Measurements from ENCODE around the gene MMP23B. TPM values are rescaled to one million over a fixed set of nuclear protein-coding genes. Genes with fewer than 3 reads are reported as not detected.
A peak's percentile ranks its signal among the peaks of the same experiment; 100 is the strongest.
"Not testable (repeated sequence)": the region's sequence is repeated elsewhere in the genome, so short reads cannot be mapped to it uniquely, and the experiment has no call there.

The MMP23B gene
- polyA plus RNA-seq, 3 donors: 0.21 to 1.5 (median 0.24) TPM

- Mint-ChIP-seq H3K36me3 (no peaks in the 10 kb centered on the region), H3K27me3 (ENCODE audit: low read depth in 3 of 3) (peaks cover 8 to 11% (median 10%) of the 10 kb centered on the region in 3 donors), H3K27ac (peak overlapping the region in 1 of 7 donors; percentile 51), H3K9me3 (peaks cover 0 to 1% (median 0%) of the 10 kb centered on the region in 7 donors), H3K4me3 (peak overlapping the region in 1 of 2 donors; percentile 24), H3K4me1 (peaks cover 10% of the 10 kb centered on the region)
- no peaks in the 10 kb centered on the region for H3K9me3 ChIP-seq (replicated peaks in 1 of 2; ENCODE audit: control insufficient read depth in 1 of 2, insufficient read depth in 1 of 2, low read length in 2 of 2)
- H3K4me1 ChIP-seq (ENCODE audit: control insufficient read depth in 1 of 2, insufficient read depth in 2 of 2, low read length in 2 of 2): peaks cover 8 to 16% of the 10 kb centered on the region in 2 donors
- no peaks in the 10 kb centered on the region for H3K79me2 ChIP-seq (ENCODE audit: insufficient read depth, low read length)
- no peak overlapping the region for H3K4me3 ChIP-seq (replicated peaks in 1 of 3; ENCODE audit: low read depth in 2 of 3, low read length in 3 of 3)
- DNase-seq: no peak
- 91% methylated on average over 24 of the region's 24 CpGs for WGBS (ENCODE audit: insufficient coverage)
- intact Hi-C loops (cut with micrococcal nuclease): no loop called here
- H3K36me3 ChIP-seq (replicated peaks in 1 of 2; ENCODE audit: control insufficient read depth in 1 of 2, insufficient read depth in 2 of 2, low read length in 2 of 2): no peaks in the 10 kb centered on the region
- peaks cover 0 to 21% of the 10 kb centered on the region in 2 donors for H3K27me3 ChIP-seq (ENCODE audit: control insufficient read depth in 2 of 2, insufficient read depth in 2 of 2, low read length in 2 of 2)
- no peak overlapping the region for H3K9ac ChIP-seq (ENCODE audit: insufficient read depth, low read length, poor library complexity, severe bottlenecking)
- no peaks in the 10 kb centered on the region for H4K20me1 ChIP-seq (ENCODE audit: insufficient read depth, low read length)
- no peak overlapping the region for H2AFZ ChIP-seq (ENCODE audit: insufficient read depth, low read depth, low read length, poor library complexity, severe bottlenecking)
- no peak for TF ChIP-seq CTCF (IDR thresholded peaks at IDR 0.05)
- no peak overlapping the region for H3K4me2 ChIP-seq (replicated peaks; ENCODE audit: extremely low read depth, low read length, poor library complexity, severe bottlenecking)
- no peak overlapping the region for H3K27ac ChIP-seq (ENCODE audit: low read depth in 1 of 2, low read length in 2 of 2)
Measured at GRCh38 chr1:1593834-1594601, 38.0 kb upstream of the MMP23B start.

GRCh38 chr1:1594602-1595260 lies 37.2 kb upstream of the MMP23B start:
- Mint-ChIP-seq H3K27ac (no peak overlapping the region), H3K27me3 (ENCODE audit: low read depth in 3 of 3) (peaks cover 11 to 14% (median 12%) of the 10 kb centered on the region in 3 donors), H3K4me1 (peaks cover 13% of the 10 kb centered on the region), H3K36me3 (no peaks in the 10 kb centered on the region), H3K4me3 (no peak overlapping the region), H3K9me3 (peaks cover 0 to 2% (median 0%) of the 10 kb centered on the region in 7 donors)
- Histone ChIP-seq H3K4me1 (ENCODE audit: control insufficient read depth in 1 of 2, insufficient read depth in 2 of 2, low read length in 2 of 2) (peaks cover 11 to 22% of the 10 kb centered on the region in 2 donors), H3K4me3 (replicated peaks in 1 of 3; ENCODE audit: low read depth in 2 of 3, low read length in 3 of 3) (no peak overlapping the region), H4K20me1 (ENCODE audit: insufficient read depth, low read length) (no peaks in the 10 kb centered on the region), H3K4me2 (replicated peaks; ENCODE audit: extremely low read depth, low read length, poor library complexity, severe bottlenecking) (no peak overlapping the region), H3K79me2 (ENCODE audit: insufficient read depth, low read length) (no peaks in the 10 kb centered on the region), H2AFZ (ENCODE audit: insufficient read depth, low read depth, low read length, poor library complexity, severe bottlenecking) (no peak overlapping the region), H3K9me3 (replicated peaks in 1 of 2; ENCODE audit: control insufficient read depth in 1 of 2, insufficient read depth in 1 of 2, low read length in 2 of 2) (no peaks in the 10 kb centered on the region), H3K9ac (ENCODE audit: insufficient read depth, low read length, poor library complexity, severe bottlenecking) (no peak overlapping the region), H3K27ac (ENCODE audit: low read depth in 1 of 2, low read length in 2 of 2) (no peak overlapping the region), H3K27me3 (ENCODE audit: control insufficient read depth in 2 of 2, insufficient read depth in 2 of 2, low read length in 2 of 2) (peaks cover 0 to 21% of the 10 kb centered on the region in 2 donors), H3K36me3 (replicated peaks in 1 of 2; ENCODE audit: control insufficient read depth in 1 of 2, insufficient read depth in 2 of 2, low read length in 2 of 2) (no peaks in the 10 kb centered on the region)
- no peak for DNase-seq
- intact Hi-C loops (cut with micrococcal nuclease): no loop called here
- WGBS (ENCODE audit: insufficient coverage): 86% methylated on average over 7 of the region's 10 CpGs
- TF ChIP-seq CTCF (IDR thresholded peaks at IDR 0.05): no peak

- H3K79me2 ChIP-seq (ENCODE audit: insufficient read depth, low read length); H3K9me3 Mint-ChIP-seq; H3K9ac ChIP-seq (ENCODE audit: insufficient read depth, low read length, poor library complexity, severe bottlenecking); H3K27ac Mint-ChIP-seq; H2AFZ ChIP-seq (ENCODE audit: insufficient read depth, low read depth, low read length, poor library complexity, severe bottlenecking); H3K36me3 Mint-ChIP-seq; H4K20me1 ChIP-seq (ENCODE audit: insufficient read depth, low read length); H3K9me3 ChIP-seq (replicated peaks in 1 of 2; ENCODE audit: control insufficient read depth in 1 of 2, insufficient read depth in 1 of 2, low read length in 2 of 2); H3K4me2 ChIP-seq (replicated peaks; ENCODE audit: extremely low read depth, low read length, poor library complexity, severe bottlenecking); DNase-seq; H3K27ac ChIP-seq (ENCODE audit: low read depth in 1 of 2, low read length in 2 of 2); H3K36me3 ChIP-seq (replicated peaks in 1 of 2; ENCODE audit: control insufficient read depth in 1 of 2, insufficient read depth in 2 of 2, low read length in 2 of 2); H3K4me3 Mint-ChIP-seq; H3K4me3 ChIP-seq (replicated peaks in 1 of 3; ENCODE audit: low read depth in 2 of 3, low read length in 3 of 3); intact Hi-C loops (cut with micrococcal nuclease): not testable (repeated sequence)
- Mint-ChIP-seq H3K27me3 (ENCODE audit: low read depth in 3 of 3) (peaks cover 11 to 14% (median 12%) of the 10 kb centered on the region in 3 donors), H3K4me1 (peaks cover 13% of the 10 kb centered on the region)
- peaks cover 0 to 21% of the 10 kb centered on the region in 2 donors for H3K27me3 ChIP-seq (ENCODE audit: control insufficient read depth in 2 of 2, insufficient read depth in 2 of 2, low read length in 2 of 2)
- WGBS (ENCODE audit: insufficient coverage): 93% methylated on average over 2 of the region's 2 CpGs
- peaks cover 13 to 25% of the 10 kb centered on the region in 2 donors for H3K4me1 ChIP-seq (ENCODE audit: control insufficient read depth in 1 of 2, insufficient read depth in 2 of 2, low read length in 2 of 2)
Measured at GRCh38 chr1:1595341-1595740, 36.6 kb upstream of the MMP23B start.

Measured in CD14-positive monocyte (primary cell).